Endometrial microvascular endothelial cells (primary cell): ENCODE data around the gene SPATS2L. TPM values are rescaled to one million over a fixed set of nuclear protein-coding genes. Genes with fewer than 3 reads are reported as not detected.

Experiments
- in situ Hi-C: cut with HindIII; loops from 2 replicates; pipeline ENCODE4 v1.10.0; 2017; ENCODE audit warnings: low sequenced_read_pairs, low pct_unique_long_range_greater_than_20kb; ENCODE audit errors: inconsistent ontology term
- total RNA-seq: library from RNA; depleted of rRNA; stranded (reverse); fragments of >200 nt; gene quantifications from one replicate; pipeline ENCODE4 v1.2.3, GENCODE V29; 2015; ENCODE audit errors: inconsistent ontology term

Gene SPATS2L
- total RNA-seq, 1 donor from 2014 or later, result 85.7 TPM

- in situ Hi-C loops, result no loop called here
Measured at GRCh38 chr2:200383380-200384110, 77.1 kb downstream of the SPATS2L start.

GRCh38 chr2:200385063-200385635, 78.7 kb downstream of the SPATS2L start:
- in situ Hi-C loops, result no loop called here

GRCh38 chr2:200393191-200393590, 86.7 kb downstream of the SPATS2L start:
- in situ Hi-C loops, result no loop called here

GRCh38 chr2:200394045-200394444, 87.6 kb downstream of the SPATS2L start:
- in situ Hi-C loops, result no loop called here

- in situ Hi-C loops, result no loop called here
Measured at GRCh38 chr2:200396781-200397242, 90.3 kb downstream of the SPATS2L start.

GRCh38 chr2:200397785-200398184, 91.3 kb downstream of the SPATS2L start:
- in situ Hi-C loops, result no loop called here

- in situ Hi-C loops, result no loop called here
Measured at GRCh38 chr2:200399046-200399445, 92.6 kb downstream of the SPATS2L start.

GRCh38 chr2:200399636-200400035, 93.1 kb downstream of the SPATS2L start:
- in situ Hi-C loops, result no loop called here

GRCh38 chr2:200403814-200404213, 97.3 kb downstream of the SPATS2L start:
- in situ Hi-C loops, result no loop called here

- in situ Hi-C loops, result no loop called here
Measured at GRCh38 chr2:200404615-200405014, 98.1 kb downstream of the SPATS2L start.

GRCh38 chr2:200405599-200406298, 99.3 kb downstream of the SPATS2L start:
- in situ Hi-C loops, result no loop called here

GRCh38 chr2:200406379-200406778, 99.9 kb downstream of the SPATS2L start:
- in situ Hi-C loops, result no loop called here

GRCh38 chr2:200408428-200409316, 102.2 kb downstream of the SPATS2L start:
- in situ Hi-C loops, result no loop called here

- in situ Hi-C loops, result no loop called here
Measured at GRCh38 chr2:200411831-200412230, 105.3 kb downstream of the SPATS2L start.

GRCh38 chr2:200414367-200414766, 107.9 kb downstream of the SPATS2L start:
- in situ Hi-C loops, result no loop called here

GRCh38 chr2:200415455-200415854, 109.0 kb downstream of the SPATS2L start:
- in situ Hi-C loops, result no loop called here

GRCh38 chr2:200416878-200417277, 110.4 kb downstream of the SPATS2L start:
- in situ Hi-C loops, result no loop called here

GRCh38 chr2:200417366-200417765, 110.9 kb downstream of the SPATS2L start:
- in situ Hi-C loops, result no loop called here

GRCh38 chr2:200418399-200418798, 111.9 kb downstream of the SPATS2L start:
- in situ Hi-C loops, result no loop called here
